Skeletal muscle satellite cell (primary cell): ENCODE results near the gene ALOX12.
A peak's percentile ranks its signal among the peaks of the same experiment; 100 is the strongest.

ENCODE experiments used
- H3K27me3 ChIP-seq: 2 replicates; pipeline ENCODE4 v1.7.0; 2013; ENCODE audit warnings: low read length; ENCODE audit not compliant: control insufficient read depth, insufficient read depth
- H3K36me3 ChIP-seq: 2 replicates; pipeline ENCODE4 v1.7.0; 2013; ENCODE audit warnings: mild to moderate bottlenecking, control low read depth, low read length; ENCODE audit not compliant: insufficient read depth
- H3K4me1 ChIP-seq: 2 replicates; pipeline ENCODE4 v1.7.0; 2013; ENCODE audit warnings: low read length; ENCODE audit not compliant: control insufficient read depth, insufficient read depth
- H3K4me2 ChIP-seq: 2 replicates; pipeline ENCODE4 v1.7.0; 2013; ENCODE audit warnings: mild to moderate bottlenecking, low read length
- H3K4me3 ChIP-seq: 2 replicates; pipeline ENCODE4 v1.7.0; 2013; ENCODE audit warnings: low read length
- H3K9ac ChIP-seq: 2 replicates; pipeline ENCODE4 v1.7.0; 2013; ENCODE audit warnings: mild to moderate bottlenecking, low read depth, low read length, moderate library complexity
- H3K9me3 ChIP-seq: replicated peaks from 2 replicates; pipeline ENCODE4 v1.7.0; 2013; ENCODE audit warnings: mild to moderate bottlenecking, control low read depth, low read length

The ALOX12 gene

GRCh38 chr17:7024402-7024785 is 28.5 kb downstream of the ALOX12 start:
- Histone ChIP-seq H3K4me2 (no peak overlapping the region), H3K27me3 (peaks cover 11% of the 10 kb centered on the region), H3K4me3 (no peak overlapping the region), H3K4me1 (peaks cover 17% of the 10 kb centered on the region), H3K9me3 (no peaks in the 10 kb centered on the region), H3K36me3 (no peaks in the 10 kb centered on the region), H3K9ac (no peak overlapping the region)

- Histone ChIP-seq H3K4me2 (no peak overlapping the region), H3K36me3 (no peaks in the 10 kb centered on the region), H3K9ac (no peak overlapping the region), H3K4me3 (no peak overlapping the region), H3K4me1 (peaks cover 9% of the 10 kb centered on the region), H3K27me3 (peaks cover 11% of the 10 kb centered on the region), H3K9me3 (no peaks in the 10 kb centered on the region)
These were observed 29.4 kb downstream of the ALOX12 start for GRCh38 chr17:7025245-7025644.

GRCh38 chr17:7026471-7027115 is 30.7 kb downstream of the ALOX12 start:
- no peak overlapping the region for H3K4me3 ChIP-seq
- H3K9me3 ChIP-seq = no peaks in the 10 kb centered on the region
- H3K9ac ChIP-seq = no peak overlapping the region
- H3K27me3 ChIP-seq = peaks cover 11% of the 10 kb centered on the region
- H3K36me3 ChIP-seq = no peaks in the 10 kb centered on the region
- H3K4me1 ChIP-seq = peaks cover 3% of the 10 kb centered on the region
- no peak overlapping the region for H3K4me2 ChIP-seq

DNA sequence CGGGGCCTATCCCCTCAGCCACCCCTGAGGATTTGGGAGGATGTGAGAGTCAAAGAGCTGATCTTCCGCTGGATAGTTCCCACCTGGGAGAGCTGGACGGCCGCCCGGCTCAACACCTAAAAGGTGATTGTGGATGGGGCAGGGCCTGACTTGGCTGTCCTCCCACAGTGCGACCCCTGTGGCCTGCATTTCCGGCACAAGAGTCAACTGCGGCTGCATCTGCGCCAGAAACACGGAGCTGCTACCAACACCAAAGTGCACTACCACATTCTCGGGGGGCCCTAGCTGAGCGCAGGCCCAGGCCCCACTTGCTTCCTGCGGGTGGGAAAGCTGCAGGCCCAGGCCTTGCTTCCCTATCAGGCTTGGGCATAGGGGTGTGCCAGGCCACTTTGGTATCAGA is 31.5 kb downstream of the ALOX12 start:
- Histone ChIP-seq H3K4me1 (no peaks in the 10 kb centered on the region), H3K9me3 (no peaks in the 10 kb centered on the region), H3K4me3 (no peak overlapping the region), H3K9ac (no peak overlapping the region), H3K36me3 (no peaks in the 10 kb centered on the region), H3K4me2 (no peak overlapping the region), H3K27me3 (peaks cover 10% of the 10 kb centered on the region)

DNA sequence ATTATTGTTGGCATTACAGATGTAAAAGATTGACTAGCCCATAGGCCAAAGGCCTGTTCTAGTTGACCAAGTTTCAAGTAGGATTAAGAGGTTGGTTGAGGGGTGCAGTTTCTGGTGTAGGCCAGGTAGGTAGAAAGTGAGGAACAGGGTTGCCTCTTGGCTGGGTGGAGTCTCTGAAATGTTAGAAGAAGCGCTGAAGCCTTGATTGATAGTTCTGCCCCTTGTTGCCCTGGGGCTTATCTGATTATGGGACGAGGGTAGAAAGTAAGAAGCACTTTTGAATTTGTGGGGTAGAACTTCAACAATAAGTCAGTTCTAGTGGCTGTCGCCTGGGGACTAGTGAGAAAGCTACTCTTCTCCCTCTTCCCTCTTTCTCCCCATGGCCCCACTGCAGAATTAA is 33.2 kb downstream of the ALOX12 start:
- H3K9ac ChIP-seq = no peak overlapping the region
- H3K36me3 ChIP-seq = no peaks in the 10 kb centered on the region
- H3K4me2 ChIP-seq = no peak overlapping the region
- no peaks in the 10 kb centered on the region for H3K27me3 ChIP-seq
- no peaks in the 10 kb centered on the region for H3K9me3 ChIP-seq
- H3K4me3 ChIP-seq = no peak overlapping the region
- H3K4me1 ChIP-seq = no peaks in the 10 kb centered on the region

- no peak overlapping the region for H3K4me2 ChIP-seq
- no peaks in the 10 kb centered on the region for H3K27me3 ChIP-seq
- H3K36me3 ChIP-seq = no peaks in the 10 kb centered on the region
- H3K4me1 ChIP-seq = no peaks in the 10 kb centered on the region
- H3K9me3 ChIP-seq = no peaks in the 10 kb centered on the region
- no peak overlapping the region for H3K4me3 ChIP-seq
- no peak overlapping the region for H3K9ac ChIP-seq
These were observed 33.8 kb downstream of the ALOX12 start for GRCh38 chr17:7029659-7030058.

DNA sequence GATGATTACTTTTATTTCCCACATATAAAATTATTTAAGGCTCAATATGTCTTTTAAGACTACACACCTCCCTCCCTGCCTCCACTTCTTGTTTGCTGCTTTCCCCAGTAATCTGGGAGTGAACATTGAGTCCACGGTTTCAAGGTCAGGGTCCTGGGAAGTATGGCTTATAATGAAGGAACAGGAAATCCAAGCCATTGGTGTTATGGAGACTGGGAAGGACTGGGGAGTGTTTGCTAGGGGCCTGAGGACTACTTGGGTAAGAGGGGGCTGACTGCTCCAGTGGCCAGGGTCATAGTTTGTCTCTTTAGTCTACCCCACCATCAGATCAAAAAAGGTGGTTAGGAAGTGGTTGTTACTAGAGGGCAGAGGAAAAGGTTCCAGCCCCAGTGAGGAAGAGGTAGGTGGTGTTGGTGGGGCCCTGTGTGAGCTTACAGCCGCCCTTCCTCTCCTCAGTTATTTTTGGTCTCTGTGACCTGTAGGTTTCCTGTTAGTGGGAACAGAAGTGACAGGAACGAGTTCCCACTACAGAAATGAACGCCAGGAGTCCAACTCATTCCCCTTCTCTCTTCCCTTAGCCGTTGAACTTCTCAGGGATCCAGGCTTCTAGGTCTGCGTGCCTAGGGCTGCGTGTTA is 39.2 kb downstream of the ALOX12 start:
- Histone ChIP-seq H3K4me1 (peaks cover 11% of the 10 kb centered on the region), H3K4me2 (peak overlapping the region; percentile 86), H3K36me3 (no peaks in the 10 kb centered on the region), H3K4me3 (peak overlapping the region; percentile 73), H3K9ac (peak overlapping the region; percentile 70), H3K27me3 (no peaks in the 10 kb centered on the region), H3K9me3 (no peaks in the 10 kb centered on the region)

DNA sequence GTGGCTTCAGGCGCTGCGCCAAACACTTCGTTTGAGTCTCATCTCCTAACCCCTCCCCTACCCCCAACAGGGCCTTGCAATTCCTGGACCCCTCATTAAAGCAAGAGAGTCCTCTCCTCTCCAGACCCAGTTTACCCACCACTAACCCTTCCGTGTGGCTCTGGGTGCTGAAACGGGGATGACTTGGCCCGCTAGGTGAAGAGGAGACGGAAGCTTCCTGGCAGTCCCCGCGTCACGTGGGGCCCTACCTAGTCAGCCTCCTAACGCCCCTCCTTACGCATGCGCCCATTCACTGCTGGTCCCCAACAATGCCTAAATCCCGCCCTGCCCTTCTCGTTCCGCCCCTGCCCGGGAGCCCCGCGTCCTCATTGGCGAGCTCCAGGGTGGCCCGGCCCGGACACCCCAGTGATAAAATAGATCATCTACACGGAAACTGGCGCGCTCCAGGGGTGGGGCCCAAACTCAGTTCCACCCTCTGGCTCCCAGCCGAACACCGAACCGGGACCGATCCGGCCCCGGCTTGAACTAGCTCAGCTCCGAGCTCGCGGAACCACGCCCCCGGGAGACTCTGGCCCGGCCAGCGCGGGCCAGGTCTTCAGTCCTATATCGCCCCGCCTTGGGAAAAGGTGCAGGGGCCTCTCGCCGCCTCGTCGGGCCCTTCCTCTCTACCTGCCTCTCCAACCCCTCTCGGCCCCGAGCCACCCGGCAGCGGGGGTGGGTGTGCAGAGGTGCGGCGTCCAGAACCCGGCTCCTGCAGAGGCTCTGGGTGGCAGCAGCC is 39.9 kb downstream of the ALOX12 start, which contains the start of gene SLC16A13:
Gene SLC16A13 (plus strand): TSS at position 425 of the 778 bp plus-strand sequence. CDS start 368 bp downstream, outside the sequence.
- Histone ChIP-seq H3K4me2 (peak within 1 kb of the TSS; percentile 86), H3K9me3 (no peaks in the 10 kb centered on the region), H3K36me3 (no peaks in the 10 kb centered on the region), H3K4me3 (peak within 1 kb of the TSS; percentile 73), H3K27me3 (no peaks in the 10 kb centered on the region), H3K4me1 (peaks cover 11% of the 10 kb centered on the region), H3K9ac (peak within 1 kb of the TSS; percentile 70)

DNA sequence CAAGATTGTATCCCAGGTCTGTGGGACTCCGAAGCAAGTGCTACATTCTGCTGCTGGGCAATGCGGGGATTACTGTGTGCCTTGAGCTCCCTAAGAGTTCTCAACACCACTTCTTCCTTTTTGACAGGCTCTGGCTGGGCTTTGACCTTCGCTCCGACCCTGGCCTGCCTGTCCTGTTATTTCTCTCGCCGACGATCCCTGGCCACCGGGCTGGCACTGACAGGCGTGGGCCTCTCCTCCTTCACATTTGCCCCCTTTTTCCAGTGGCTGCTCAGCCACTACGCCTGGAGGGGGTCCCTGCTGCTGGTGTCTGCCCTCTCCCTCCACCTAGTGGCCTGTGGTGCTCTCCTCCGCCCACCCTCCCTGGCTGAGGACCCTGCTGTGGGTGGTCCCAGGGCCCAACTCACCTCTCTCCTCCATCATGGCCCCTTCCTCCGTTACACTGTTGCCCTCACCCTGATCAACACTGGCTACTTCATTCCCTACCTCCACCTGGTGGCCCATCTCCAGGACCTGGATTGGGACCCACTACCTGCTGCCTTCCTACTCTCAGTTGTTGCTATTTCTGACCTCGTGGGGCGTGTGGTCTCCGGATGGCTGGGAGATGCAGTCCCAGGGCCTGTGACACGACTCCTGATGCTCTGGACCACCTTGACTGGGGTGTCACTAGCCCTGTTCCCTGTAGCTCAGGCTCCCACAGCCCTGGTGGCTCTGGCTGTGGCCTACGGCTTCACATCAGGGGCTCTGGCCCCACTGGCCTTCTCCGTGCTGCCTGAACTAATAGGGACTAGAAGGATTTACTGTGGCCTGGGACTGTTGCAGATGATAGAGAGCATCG is 42.4 kb downstream of the ALOX12 start:
- Histone ChIP-seq H3K9ac (no peak overlapping the region), H3K4me3 (no peak overlapping the region), H3K27me3 (peaks cover 7% of the 10 kb centered on the region), H3K36me3 (no peaks in the 10 kb centered on the region), H3K4me2 (no peak overlapping the region), H3K9me3 (no peaks in the 10 kb centered on the region), H3K4me1 (peaks cover 16% of the 10 kb centered on the region)

GRCh38 chr17:7039832-7040231 is 44.0 kb downstream of the ALOX12 start:
- H3K4me1 ChIP-seq = peaks cover 24% of the 10 kb centered on the region
- H3K9ac ChIP-seq = no peak overlapping the region
- no peak overlapping the region for H3K4me3 ChIP-seq
- H3K4me2 ChIP-seq = no peak overlapping the region
- H3K36me3 ChIP-seq = no peaks in the 10 kb centered on the region
- H3K27me3 ChIP-seq = peaks cover 15% of the 10 kb centered on the region
- H3K9me3 ChIP-seq = no peaks in the 10 kb centered on the region
